Hepatocyte (in vitro differentiated cells): ENCODE measurements around the gene ANXA7.

Experiments
- CTCF ChIP-seq: fragments of 200-600 bp; sonication (generic); IDR thresholded peaks from 2 replicates; pipeline ENCODE4 v1.5.1; 2016; ENCODE audit warnings: antibody characterized with exemption, mild to moderate bottlenecking; ENCODE audit not compliant: poor library complexity
- EZH2 ChIP-seq: fragments of 200-600 bp; sonication (generic); IDR thresholded peaks from 2 replicates; pipeline ENCODE4 v1.6.1; 2016; ENCODE audit warnings: antibody characterized with exemption, mild to moderate bottlenecking, borderline replicate concordance

- TF ChIP-seq CTCF (no peak), EZH2 (no peak)
These were observed 69.6 kb downstream of the ANXA7 start for GRCh38 chr10:73344269-73344668.
